HG03159 (cell line): ENCODE results near the gene DYRK4.
"Not testable (repeated sequence)": the region's sequence is repeated elsewhere in the genome, so short reads cannot be mapped to it uniquely, and the experiment has no call there.

ENCODE experiments used
- ATAC-seq: cut with Tn5 transposase; IDR thresholded peaks from one replicate; pipeline ENCODE4 v1.9.1; 2021; ENCODE audit warnings: mild to moderate bottlenecking, moderate library complexity; ENCODE audit not compliant: unreplicated experiment

DYRK4 gene

GRCh38 chr12:4562034-4562657 is at the start of gene DYRK4:
Gene DYRK4, plus strand, starts transcription at chr12:4562208. Its CDS starts 38 bp downstream, at chr12:4562246.
- ATAC-seq = no peak

GRCh38 chr12:4518106-4518728 is 43.8 kb upstream of the DYRK4 start:
- no peak for ATAC-seq

GRCh38 chr12:4523443-4523842 is 38.6 kb upstream of the DYRK4 start:
- not testable (repeated sequence) for ATAC-seq

GRCh38 chr12:4526923-4527546 is 35.0 kb upstream of the DYRK4 start:
- no peak for ATAC-seq

GRCh38 chr12:4530160-4530559 is 31.8 kb upstream of the DYRK4 start:
- no peak for ATAC-seq

- ATAC-seq = no peak
Observed at GRCh38 chr12:4530982-4531586, 30.9 kb upstream of the DYRK4 start.

- no peak for ATAC-seq
Observed at GRCh38 chr12:4535092-4535491, 26.9 kb upstream of the DYRK4 start.

GRCh38 chr12:4535871-4536270 is 26.1 kb upstream of the DYRK4 start:
- no peak for ATAC-seq

GRCh38 chr12:4538207-4539160 is 23.5 kb upstream of the DYRK4 start, which contains the start of gene RAD51AP1:
Gene RAD51AP1, plus strand, starts transcription at chr12:4538890. Its CDS starts 50 bp downstream, at chr12:4538940.
- peak; percentile 84 for ATAC-seq

GRCh38 chr12:4539167-4539870 is 22.7 kb upstream of the DYRK4 start:
- ATAC-seq = no peak

- ATAC-seq = no peak
Observed at GRCh38 chr12:4540170-4540569, 21.8 kb upstream of the DYRK4 start.

- no peak for ATAC-seq
Observed at GRCh38 chr12:4540638-4541037, 21.4 kb upstream of the DYRK4 start.

GRCh38 chr12:4545195-4545594 is 16.8 kb upstream of the DYRK4 start:
- ATAC-seq = no peak

GRCh38 chr12:4552191-4552590 is 9.8 kb upstream of the DYRK4 start:
- no peak for ATAC-seq

- no peak for ATAC-seq
Observed at GRCh38 chr12:4553943-4554342, 8.1 kb upstream of the DYRK4 start.

- no peak for ATAC-seq
Observed at GRCh38 chr12:4555804-4556203, 6.2 kb upstream of the DYRK4 start.

GRCh38 chr12:4556735-4557530 is 5.1 kb upstream of the DYRK4 start:
- ATAC-seq = no peak

GRCh38 chr12:4557586-4557985 is 4.4 kb upstream of the DYRK4 start:
- ATAC-seq = no peak

- no peak for ATAC-seq
Observed at GRCh38 chr12:4558171-4558570, 3.8 kb upstream of the DYRK4 start.
